Activated T-cell treated with anti-CD3 and anti-CD28 coated beads for 48 hours (primary cell): ENCODE measurements around the gene MNAT1.
"Not testable (repeated sequence)": the region's sequence is repeated elsewhere in the genome, so short reads cannot be mapped to it uniquely, and the experiment has no call there.

ENCODE experiments used
- DNase-seq: peaks from one replicate; pipeline ENCODE4 v3.0.0-alpha.2; 2020; ENCODE audit warnings: low read depth

Gene MNAT1

GRCh38 chr14:60734465-60735242, at the start of gene MNAT1:
TSS of gene MNAT1 (plus strand) at chr14:60734761. CDS start at chr14:60734863, 102 bp downstream.
- DNase-seq, result peak; percentile 74

- DNase-seq, result no peak
Measured at GRCh38 chr14:60686865-60687264, 47.7 kb upstream of the MNAT1 start.

- DNase-seq, result no peak
Measured at GRCh38 chr14:60691383-60692113, 43.0 kb upstream of the MNAT1 start.

- no peak for DNase-seq
Measured at GRCh38 chr14:60695327-60695726, 39.2 kb upstream of the MNAT1 start.

- DNase-seq, result no peak
Measured at GRCh38 chr14:60700598-60700997, 34.0 kb upstream of the MNAT1 start.

- no peak for DNase-seq
Measured at GRCh38 chr14:60705100-60705499, 29.5 kb upstream of the MNAT1 start.

- no peak for DNase-seq
Measured at GRCh38 chr14:60707858-60708257, 26.7 kb upstream of the MNAT1 start.

- no peak for DNase-seq
Measured at GRCh38 chr14:60710494-60710893, 24.1 kb upstream of the MNAT1 start.

GRCh38 chr14:60713513-60713912, 21.0 kb upstream of the MNAT1 start:
- no peak for DNase-seq

- no peak for DNase-seq
Measured at GRCh38 chr14:60720391-60720790, 14.2 kb upstream of the MNAT1 start.

GRCh38 chr14:60720962-60721325, 13.6 kb upstream of the MNAT1 start:
- no peak for DNase-seq

GRCh38 chr14:60721326-60722106, 13.0 kb upstream of the MNAT1 start:
- peak; percentile 36 for DNase-seq

GRCh38 chr14:60722107-60722356, 12.5 kb upstream of the MNAT1 start:
- no peak for DNase-seq

- peak; percentile 11 for DNase-seq
Measured at GRCh38 chr14:60722357-60723115, 12.0 kb upstream of the MNAT1 start.

GRCh38 chr14:60723116-60723906, 11.2 kb upstream of the MNAT1 start:
- peak; percentile 37 for DNase-seq

- peak; percentile 15 for DNase-seq
Measured at GRCh38 chr14:60723907-60724618, 10.5 kb upstream of the MNAT1 start, which contains the start of gene SIX4. TSS of gene SIX4 (minus strand) at chr14:60724351. CDS start at chr14:60724074, 277 bp downstream.

GRCh38 chr14:60731291-60731690, 3.3 kb upstream of the MNAT1 start:
- DNase-seq, result not testable (repeated sequence)

- no peak for DNase-seq
Measured at GRCh38 chr14:60732840-60733483, 1.6 kb upstream of the MNAT1 start.

- DNase-seq, result no peak
Measured at GRCh38 chr14:60735416-60735815, 855 bp downstream of the MNAT1 start.

- DNase-seq, result no peak
Measured at GRCh38 chr14:60736494-60736893, 1.9 kb downstream of the MNAT1 start.
